Measurements from ENCODE around the gene CARNS1. TPM values are rescaled to one million over a fixed set of nuclear protein-coding genes. Genes with fewer than 3 reads are reported as not detected.
"Not testable (repeated sequence)": the region's sequence is repeated elsewhere in the genome, so short reads cannot be mapped to it uniquely, and the experiment has no call there.

The CARNS1 gene
- polyA plus RNA-seq, 1 donor from 2014 or later: not detected

DNA sequence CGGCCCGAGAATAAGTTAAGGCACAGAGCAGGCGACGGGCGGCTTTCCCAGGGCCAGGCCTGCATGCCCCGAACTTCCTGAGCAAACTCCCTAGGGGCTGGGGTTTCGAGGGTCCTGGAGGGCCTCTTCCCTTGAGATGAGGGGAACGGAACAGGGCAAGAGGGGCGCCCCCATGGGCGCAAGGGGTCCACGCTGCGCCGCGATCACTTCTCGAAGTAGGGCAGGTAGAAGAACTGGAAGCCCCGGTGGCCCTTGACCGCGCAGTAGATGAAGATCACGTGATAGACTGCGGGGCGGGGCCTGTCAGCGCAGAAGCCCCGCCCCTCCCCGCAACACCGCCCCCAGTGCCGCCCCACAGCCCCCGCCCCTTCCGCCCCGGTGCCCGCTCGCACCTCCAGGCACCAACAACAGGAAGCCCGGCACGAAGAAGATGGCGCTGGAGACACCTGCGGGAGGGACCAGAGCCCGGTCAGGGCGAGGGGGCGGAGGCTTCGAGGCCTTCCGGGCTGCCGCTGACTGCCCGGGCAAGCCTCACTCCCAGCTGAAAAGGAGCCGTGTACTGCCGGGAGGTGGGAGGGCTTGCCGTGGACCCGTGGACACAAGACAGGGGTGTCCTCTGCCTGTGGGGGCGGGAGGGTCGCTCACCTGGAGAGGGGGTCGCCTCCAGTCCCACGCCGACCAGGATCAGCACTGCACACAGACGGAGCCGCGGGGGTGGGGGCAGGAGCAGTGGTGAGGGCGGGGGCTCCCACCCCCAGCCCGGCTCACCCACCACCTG is 49.1 kb downstream of the CARNS1 start:
- Histone ChIP-seq H3K9me2 (ENCODE audit: insufficient read depth, low read length) (no peaks in the 10 kb centered on the region), H3K79me2 (replicated peaks; ENCODE audit: insufficient read depth, low read length) (no peaks in the 10 kb centered on the region), H3K4me2 (ENCODE audit: low read length) (no peak overlapping the region), H3K27me3 (ENCODE audit: insufficient read depth, low read depth, low read length) (no peaks in the 10 kb centered on the region), H3K27ac (ENCODE audit: low read length) (peak overlapping the region; percentile 56), H4K20me1 (ENCODE audit: insufficient read depth) (no peaks in the 10 kb centered on the region), H2AFZ (ENCODE audit: low read depth, low read length) (peak overlapping the region; percentile 65), H3K36me3 (ENCODE audit: insufficient read depth, low read length) (no peaks in the 10 kb centered on the region), H3K4me3 (ENCODE audit: low read length) (peak overlapping the region; percentile 71), H3F3A (ENCODE audit: insufficient read depth, low read length, poor library complexity, severe bottlenecking) (no peaks in the 10 kb centered on the region), H3K9ac (ENCODE audit: low read length) (peak overlapping the region; percentile 75), H3K9me3 (ENCODE audit: low read length) (no peaks in the 10 kb centered on the region)
- TF ChIP-seq TAF1 (IDR thresholded peaks at IDR 0.05; ENCODE audit: low read depth): peak; percentile 40
- TF ChIP-seq POLR2AphosphoS5 (IDR thresholded peaks at IDR 0.05): peak; percentile 69
- TF ChIP-seq RAD21 (conservative IDR thresholded peaks at IDR 0.05): no peak
- no peak for TF ChIP-seq REST (IDR thresholded peaks at IDR 0.05; ENCODE audit: borderline replicate concordance)
- TF ChIP-seq, protein P1, sequence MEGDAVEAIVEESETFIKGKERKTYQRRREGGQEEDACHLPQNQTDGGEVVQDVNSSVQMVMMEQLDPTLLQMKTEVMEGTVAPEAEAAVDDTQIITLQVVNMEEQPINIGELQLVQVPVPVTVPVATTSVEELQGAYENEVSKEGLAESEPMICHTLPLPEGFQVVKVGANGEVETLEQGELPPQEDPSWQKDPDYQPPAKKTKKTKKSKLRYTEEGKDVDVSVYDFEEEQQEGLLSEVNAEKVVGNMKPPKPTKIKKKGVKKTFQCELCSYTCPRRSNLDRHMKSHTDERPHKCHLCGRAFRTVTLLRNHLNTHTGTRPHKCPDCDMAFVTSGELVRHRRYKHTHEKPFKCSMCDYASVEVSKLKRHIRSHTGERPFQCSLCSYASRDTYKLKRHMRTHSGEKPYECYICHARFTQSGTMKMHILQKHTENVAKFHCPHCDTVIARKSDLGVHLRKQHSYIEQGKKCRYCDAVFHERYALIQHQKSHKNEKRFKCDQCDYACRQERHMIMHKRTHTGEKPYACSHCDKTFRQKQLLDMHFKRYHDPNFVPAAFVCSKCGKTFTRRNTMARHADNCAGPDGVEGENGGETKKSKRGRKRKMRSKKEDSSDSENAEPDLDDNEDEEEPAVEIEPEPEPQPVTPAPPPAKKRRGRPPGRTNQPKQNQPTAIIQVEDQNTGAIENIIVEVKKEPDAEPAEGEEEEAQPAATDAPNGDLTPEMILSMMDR (IDR thresholded peaks at IDR 0.05; ENCODE audit: poor library complexity, severe bottlenecking): no peak
- no peak for TF ChIP-seq EZH2 (IDR thresholded peaks at IDR 0.05; ENCODE audit: borderline replicate concordance, insufficient read depth, low read length, poor library complexity, severe bottlenecking)
- no peak for TF ChIP-seq SMC3 (conservative IDR thresholded peaks at IDR 0.05; ENCODE audit: poor library complexity)
- no peak for TF ChIP-seq MXI1 (conservative IDR thresholded peaks at IDR 0.05; ENCODE audit: poor library complexity, severe bottlenecking)
- no peak for TF ChIP-seq EP300 (conservative IDR thresholded peaks at IDR 0.05; ENCODE audit: poor library complexity, severe bottlenecking)

DNA sequence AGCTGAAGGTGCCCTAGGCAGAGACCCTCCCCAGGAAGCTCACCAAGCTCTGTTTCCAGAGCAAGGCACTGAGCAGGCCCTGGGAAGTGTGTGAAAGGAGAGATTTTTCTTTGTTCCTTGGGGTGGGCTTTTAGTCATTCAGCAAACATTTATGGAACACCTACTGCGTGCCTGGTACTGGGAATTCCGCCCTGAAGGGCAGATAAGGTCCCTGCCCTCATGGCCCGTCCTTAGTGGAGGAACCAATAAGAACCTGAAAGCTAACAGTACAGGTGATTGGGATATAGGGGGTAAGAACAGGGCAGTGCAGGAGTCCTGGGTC is 49.7 kb downstream of the CARNS1 start:
- peak overlapping the region; percentile 65 for H2AFZ ChIP-seq (ENCODE audit: low read depth, low read length)
- TF ChIP-seq SMC3 (conservative IDR thresholded peaks at IDR 0.05; ENCODE audit: poor library complexity): no peak
- no peak for TF ChIP-seq MXI1 (conservative IDR thresholded peaks at IDR 0.05; ENCODE audit: poor library complexity, severe bottlenecking)
- no peak for TF ChIP-seq REST (IDR thresholded peaks at IDR 0.05; ENCODE audit: borderline replicate concordance)
- no peak for TF ChIP-seq POLR2AphosphoS5 (IDR thresholded peaks at IDR 0.05)
- H3K9ac ChIP-seq (ENCODE audit: low read length): peak overlapping the region; percentile 75
- H3F3A ChIP-seq (ENCODE audit: insufficient read depth, low read length, poor library complexity, severe bottlenecking): no peaks in the 10 kb centered on the region
- H3K27ac ChIP-seq (ENCODE audit: low read length): peak overlapping the region; percentile 56
- no peaks in the 10 kb centered on the region for H3K9me3 ChIP-seq (ENCODE audit: low read length)
- no peaks in the 10 kb centered on the region for H4K20me1 ChIP-seq (ENCODE audit: insufficient read depth)
- no peaks in the 10 kb centered on the region for H3K27me3 ChIP-seq (ENCODE audit: insufficient read depth, low read depth, low read length)
- no peak overlapping the region for H3K4me2 ChIP-seq (ENCODE audit: low read length)
- H3K79me2 ChIP-seq (replicated peaks; ENCODE audit: insufficient read depth, low read length): no peaks in the 10 kb centered on the region
- no peaks in the 10 kb centered on the region for H3K9me2 ChIP-seq (ENCODE audit: insufficient read depth, low read length)
- peak overlapping the region; percentile 71 for H3K4me3 ChIP-seq (ENCODE audit: low read length)
- no peaks in the 10 kb centered on the region for H3K36me3 ChIP-seq (ENCODE audit: insufficient read depth, low read length)

DNA sequence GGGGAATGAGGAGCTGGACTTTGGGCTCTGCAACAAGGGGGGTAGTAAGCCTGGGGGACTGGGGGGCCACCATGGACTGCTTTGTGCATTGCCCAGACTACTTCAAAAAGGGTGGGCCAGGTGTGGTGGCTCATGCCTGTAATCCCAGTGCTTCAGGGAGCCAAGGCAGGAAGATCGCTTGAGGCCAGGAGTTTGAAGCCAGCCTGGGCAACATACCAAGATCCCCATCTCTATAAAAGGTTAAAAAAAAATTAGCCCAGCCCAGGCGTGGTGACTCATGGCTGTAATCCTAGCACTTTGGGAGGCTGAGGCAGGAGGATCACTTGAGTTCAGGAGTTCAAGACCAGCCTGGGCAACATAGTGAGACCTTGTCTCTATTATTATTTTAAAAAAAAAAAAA is 50.1 kb downstream of the CARNS1 start:
- H3K9me3 ChIP-seq (ENCODE audit: low read length); H3F3A ChIP-seq (ENCODE audit: insufficient read depth, low read length, poor library complexity, severe bottlenecking); H4K20me1 ChIP-seq (ENCODE audit: insufficient read depth); H3K4me2 ChIP-seq (ENCODE audit: low read length); H3K79me2 ChIP-seq (replicated peaks; ENCODE audit: insufficient read depth, low read length); H3K36me3 ChIP-seq (ENCODE audit: insufficient read depth, low read length); H3K27ac ChIP-seq (ENCODE audit: low read length); H3K27me3 ChIP-seq (ENCODE audit: insufficient read depth, low read depth, low read length); H3K9me2 ChIP-seq (ENCODE audit: insufficient read depth, low read length); H2AFZ ChIP-seq (ENCODE audit: low read depth, low read length): not testable (repeated sequence)
- Histone ChIP-seq H3K4me3 (ENCODE audit: low read length) (peak overlapping the region; percentile 71), H3K9ac (ENCODE audit: low read length) (peak overlapping the region; percentile 75)

All from neural cell (in vitro differentiated cells).